Keratinocyte (primary cell): Measurements from ENCODE around the gene GCFC2.

Source experiments
- CTCF ChIP-seq, 3 experiments: IDR thresholded peaks in 1 of 3; conservative IDR thresholded peaks in 1 of 3; optimal IDR thresholded peaks in 1 of 3; 2 replicates in 2 of 3; 3 replicates in 1 of 3; pipeline versions ENCODE3 to v1.5.1; 2011; ENCODE audit warnings: low read length in 3 of 3, mild to moderate bottlenecking in 3 of 3, moderate library complexity in 2 of 3, control low read depth in 1 of 3, inconsistent platforms in 1 of 3; ENCODE audit not compliant: insufficient read depth in 2 of 3; ENCODE audit errors: extremely low read depth in 1 of 3
- EZH2 ChIP-seq: IDR thresholded peaks from one replicate; pipeline ENCODE4 v1.6.1; 2012; ENCODE audit warnings: inconsistent platforms, mild to moderate bottlenecking, low read length, moderate library complexity

- TF ChIP-seq CTCF (optimal IDR thresholded peaks at IDR 0.05 in 1 of 3, IDR thresholded peaks at IDR 0.05 in 1 of 3, conservative IDR thresholded peaks at IDR 0.05 in 1 of 3; ENCODE audit: extremely low read depth in 1 of 3, insufficient read depth in 2 of 3, low read length in 3 of 3) (no peak), EZH2 (no peak)
These were observed 52.9 kb downstream of the GCFC2 start for GRCh38 chr2:75657798-75658197.
